Fibroblast of mammary gland (primary cell): Measurements from ENCODE around the gene WWOX.

Experiments used
- DNase-seq: peaks from one replicate; pipeline ENCODE4 v3.0.0-alpha.2; 2010; ENCODE audit warnings: low read depth
- H3K4me3 ChIP-seq: 2 replicates; pipeline ENCODE4 v1.5.1; 2011; ENCODE audit warnings: low read depth, mild to moderate bottlenecking, low read length, moderate library complexity; ENCODE audit not compliant: control insufficient read depth
- CTCF ChIP-seq: conservative IDR thresholded peaks from 2 replicates; pipeline ENCODE4 v1.5.1; 2011; ENCODE audit warnings: low read depth, low read length, inconsistent platforms; ENCODE audit not compliant: control insufficient read depth, insufficient read depth

Gene WWOX

DNA sequence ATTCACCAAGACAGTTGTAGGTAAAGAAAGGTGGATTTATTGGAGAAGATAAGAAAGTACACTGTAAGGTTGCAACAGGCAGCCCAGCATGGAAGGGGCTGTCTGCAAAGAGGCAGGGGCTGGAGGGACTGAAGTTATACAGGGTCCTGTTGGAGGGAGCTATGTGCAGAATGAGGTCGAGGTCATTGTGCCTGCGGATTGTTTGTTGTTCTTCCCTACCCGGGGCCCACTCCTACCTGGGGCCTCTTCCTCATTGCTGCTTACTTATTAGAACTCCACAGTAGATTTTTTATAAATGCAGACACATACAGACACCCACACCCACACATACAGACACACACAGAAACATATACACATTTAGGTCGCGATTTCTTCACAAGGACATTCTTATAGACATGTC, 1034.8 kb downstream of the WWOX start:
- TF ChIP-seq CTCF = no peak
- DNase-seq = no peak
- no peak overlapping the region for H3K4me3 ChIP-seq

GRCh38 chr16:79136955-79137354, 1037.5 kb downstream of the WWOX start:
- TF ChIP-seq CTCF = no peak

GRCh38 chr16:79137426-79137939, 1038.0 kb downstream of the WWOX start:
- DNase-seq = no peak
- H3K4me3 ChIP-seq = no peak overlapping the region
- TF ChIP-seq CTCF = no peak

More at GRCh38 chr16:79136955-79137354, 1037.5 kb downstream of the WWOX start:
- DNase-seq = no peak
- no peak overlapping the region for H3K4me3 ChIP-seq

DNA sequence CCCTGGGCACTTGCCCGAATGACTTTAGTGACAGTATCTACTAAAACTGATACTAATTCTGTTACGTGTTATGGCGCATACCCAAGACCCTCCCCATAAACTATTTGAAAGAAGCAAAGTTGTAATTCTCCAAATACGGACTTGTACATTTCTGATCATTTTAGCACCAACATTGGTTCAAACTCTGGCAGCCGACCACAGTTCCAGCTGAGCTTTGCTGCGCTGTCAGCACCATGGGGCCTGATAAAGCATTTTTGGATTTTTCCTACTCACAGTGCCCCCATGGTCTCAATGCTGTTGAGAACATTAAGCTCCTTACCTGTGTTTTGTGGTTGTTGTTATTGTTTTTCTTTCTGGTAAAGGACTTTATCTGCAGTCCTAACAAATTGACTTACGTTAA, 1040.3 kb downstream of the WWOX start:
- H3K4me3 ChIP-seq = no peak overlapping the region
- no peak for DNase-seq
- TF ChIP-seq CTCF = no peak

DNA sequence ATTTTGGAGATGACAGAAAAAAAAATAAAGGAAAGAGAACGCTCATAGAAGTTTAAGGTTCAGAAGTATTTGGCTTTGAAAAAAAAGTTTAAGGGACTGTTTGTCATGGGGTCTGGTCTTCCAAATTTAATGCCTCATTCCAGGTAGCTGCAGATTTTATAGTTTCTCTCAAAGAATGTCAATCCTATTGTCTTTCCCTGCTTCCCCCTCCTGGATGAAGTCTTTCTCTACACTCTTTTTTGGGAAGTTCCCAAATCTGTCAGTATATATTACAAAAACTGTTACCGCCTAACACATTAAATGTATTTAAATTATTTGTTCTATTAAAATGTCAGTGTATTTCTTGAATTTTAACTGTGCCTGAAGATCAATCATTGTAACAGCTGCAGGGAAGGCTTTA, 1043.6 kb downstream of the WWOX start:
- no peak for TF ChIP-seq CTCF
- no peak overlapping the region for H3K4me3 ChIP-seq
- DNase-seq = no peak

- no peak overlapping the region for H3K4me3 ChIP-seq
- no peak for TF ChIP-seq CTCF
- DNase-seq = no peak
These were observed 1050.7 kb downstream of the WWOX start for GRCh38 chr16:79150151-79150550.
